HG03095 (cell line): ENCODE measurements around the gene PEX11B.

ENCODE experiments used
- ATAC-seq: cut with Tn5 transposase; IDR thresholded peaks from one replicate; pipeline ENCODE4 v1.9.1; 2021; ENCODE audit warnings: moderate library complexity; ENCODE audit not compliant: unreplicated experiment

The PEX11B gene

DNA sequence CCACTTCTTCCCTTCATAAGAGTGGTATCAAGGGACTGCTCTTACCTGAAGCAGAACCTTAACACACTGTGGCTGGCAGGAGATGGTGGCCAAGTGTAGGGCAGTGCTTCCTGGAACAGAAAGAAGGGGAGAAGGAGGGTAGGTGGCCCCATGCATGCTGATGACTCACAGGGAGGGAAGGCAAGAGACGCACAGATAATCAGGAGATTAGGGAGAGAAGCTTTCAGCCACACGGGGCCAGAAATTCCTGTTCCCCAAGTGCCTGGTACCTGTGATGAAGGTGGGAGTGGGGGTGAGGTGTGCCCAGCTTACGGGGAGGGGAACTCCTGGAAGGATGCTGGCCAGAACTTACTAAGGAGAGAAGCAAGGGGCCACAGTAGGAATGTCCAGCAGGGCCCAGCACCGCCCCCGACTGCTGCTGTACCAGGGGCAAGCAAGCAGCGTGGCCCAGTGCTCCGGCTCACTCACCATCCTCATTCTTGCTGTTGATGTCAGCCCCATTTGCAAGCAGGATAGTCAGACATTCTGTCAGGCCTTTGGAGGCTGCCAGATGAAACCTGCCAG, 40.5 kb downstream of the PEX11B start:
- no peak for ATAC-seq

- ATAC-seq, result no peak
Observed at GRCh38 chr1:145874646-145875045, 43.9 kb downstream of the PEX11B start.

GRCh38 chr1:145871994-145872924, 46.3 kb downstream of the PEX11B start:
- ATAC-seq, result no peak

GRCh38 chr1:145868232-145868631, 50.3 kb downstream of the PEX11B start:
- ATAC-seq, result no peak

DNA sequence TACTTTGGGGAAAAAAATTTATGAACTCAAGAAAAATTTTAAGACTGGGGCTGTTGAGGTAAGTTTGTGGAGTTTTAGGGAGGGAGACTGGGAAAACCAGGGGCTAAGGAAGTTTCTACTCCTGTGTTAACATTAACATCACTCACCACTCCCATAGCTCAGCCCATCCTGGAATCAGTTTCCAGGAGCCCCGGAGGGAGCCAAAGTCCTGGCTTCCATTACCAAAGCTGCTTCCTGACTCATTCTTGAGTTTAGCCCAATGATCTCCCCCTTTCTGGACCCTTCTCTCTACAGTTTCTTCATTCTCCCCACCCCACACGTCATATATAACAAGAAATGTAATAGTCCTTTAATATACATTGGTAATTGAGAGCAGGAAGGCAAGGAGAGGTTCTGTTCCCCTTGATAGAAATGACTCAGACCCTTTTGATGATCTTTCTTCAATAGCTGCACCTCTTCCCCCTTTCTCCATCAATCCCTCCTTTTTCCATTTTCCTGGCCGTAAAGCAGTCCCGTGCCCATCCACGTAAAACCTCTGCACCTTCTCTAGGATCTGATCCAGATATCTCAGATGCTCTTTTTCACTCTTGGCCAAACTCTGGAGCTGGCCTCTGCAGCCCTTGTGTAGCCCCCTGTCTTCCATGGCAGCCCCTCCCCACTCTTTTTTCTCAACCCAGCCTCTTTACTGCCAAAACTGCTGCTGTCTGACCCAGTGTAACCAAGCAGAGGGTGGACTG, 55.1 kb downstream of the PEX11B start:
- ATAC-seq, result no peak
